Measurements from ENCODE around the gene DYNC2LI1. TPM values are rescaled to one million over a fixed set of nuclear protein-coding genes. Genes with fewer than 3 reads are reported as not detected.

The DYNC2LI1 gene
- total RNA-seq, 1 donor from 2014 or later, result 8.1 TPM

DNA sequence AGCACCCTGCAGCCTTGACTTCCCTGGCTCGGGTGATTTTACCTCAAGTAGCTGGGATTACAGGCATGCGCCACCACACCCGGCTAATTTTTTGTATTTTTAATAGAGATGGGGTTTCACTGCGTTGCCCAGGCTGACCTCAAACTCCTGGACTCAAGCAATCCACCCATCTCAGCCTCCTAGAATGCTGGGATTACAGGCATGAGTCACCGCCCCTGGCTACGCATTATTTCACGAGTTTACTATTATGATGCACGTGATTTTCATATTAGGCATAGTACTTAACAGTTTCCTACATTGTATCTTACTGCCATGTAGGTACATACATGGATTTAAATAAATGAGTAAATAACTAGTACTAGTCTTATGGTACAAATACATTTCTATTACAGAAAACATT lies 4.4 kb downstream of the DYNC2LI1 start:
- no peaks in the 10 kb centered on the region for H3K27me3 ChIP-seq (ENCODE audit: low read depth)

DNA sequence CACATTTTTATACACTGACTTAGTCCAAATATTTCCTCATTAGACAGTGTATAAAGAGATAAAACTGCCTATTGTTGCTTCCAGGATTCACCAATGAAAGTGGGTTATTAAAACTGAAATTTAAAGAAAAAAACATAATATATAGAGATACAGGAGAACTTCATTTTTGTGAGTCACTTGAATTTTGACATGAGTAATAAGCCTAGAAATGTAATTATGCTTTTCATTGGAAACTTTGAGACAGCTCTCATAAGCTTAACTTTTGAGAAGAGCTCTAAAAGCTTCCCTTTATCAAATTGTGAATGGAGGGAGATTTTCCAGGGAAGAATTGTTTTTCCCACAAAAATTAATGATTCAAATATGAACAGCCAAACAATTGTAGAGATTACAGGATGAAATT lies 14.1 kb downstream of the DYNC2LI1 start:
- no peaks in the 10 kb centered on the region for H3K4me1 ChIP-seq
- H3K36me3 ChIP-seq, result peaks cover 56% of the 10 kb centered on the region
- no peak overlapping the region for H3K27ac ChIP-seq (replicated peaks)
- TF ChIP-seq, protein P1, sequence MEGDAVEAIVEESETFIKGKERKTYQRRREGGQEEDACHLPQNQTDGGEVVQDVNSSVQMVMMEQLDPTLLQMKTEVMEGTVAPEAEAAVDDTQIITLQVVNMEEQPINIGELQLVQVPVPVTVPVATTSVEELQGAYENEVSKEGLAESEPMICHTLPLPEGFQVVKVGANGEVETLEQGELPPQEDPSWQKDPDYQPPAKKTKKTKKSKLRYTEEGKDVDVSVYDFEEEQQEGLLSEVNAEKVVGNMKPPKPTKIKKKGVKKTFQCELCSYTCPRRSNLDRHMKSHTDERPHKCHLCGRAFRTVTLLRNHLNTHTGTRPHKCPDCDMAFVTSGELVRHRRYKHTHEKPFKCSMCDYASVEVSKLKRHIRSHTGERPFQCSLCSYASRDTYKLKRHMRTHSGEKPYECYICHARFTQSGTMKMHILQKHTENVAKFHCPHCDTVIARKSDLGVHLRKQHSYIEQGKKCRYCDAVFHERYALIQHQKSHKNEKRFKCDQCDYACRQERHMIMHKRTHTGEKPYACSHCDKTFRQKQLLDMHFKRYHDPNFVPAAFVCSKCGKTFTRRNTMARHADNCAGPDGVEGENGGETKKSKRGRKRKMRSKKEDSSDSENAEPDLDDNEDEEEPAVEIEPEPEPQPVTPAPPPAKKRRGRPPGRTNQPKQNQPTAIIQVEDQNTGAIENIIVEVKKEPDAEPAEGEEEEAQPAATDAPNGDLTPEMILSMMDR (IDR thresholded peaks at IDR 0.05; ENCODE audit: borderline replicate concordance), result no peak
- no peaks in the 10 kb centered on the region for H3K9me3 ChIP-seq (replicated peaks)
- H3K27me3 ChIP-seq (ENCODE audit: low read depth), result no peaks in the 10 kb centered on the region
- intact Hi-C loops (cut with micrococcal nuclease), result no loop called here
- no peak for DNase-seq
- no peak overlapping the region for H3K4me3 ChIP-seq

More for the DNA sequence above, 4.4 kb downstream of the DYNC2LI1 start:
- TF ChIP-seq, protein P1 (IDR thresholded peaks at IDR 0.05; ENCODE audit: borderline replicate concordance), result no peak
- Histone ChIP-seq H3K4me3 (no peak overlapping the region), H3K9me3 (replicated peaks) (no peaks in the 10 kb centered on the region), H3K36me3 (peaks cover 18% of the 10 kb centered on the region), H3K4me1 (peaks cover 11% of the 10 kb centered on the region), H3K27ac (replicated peaks) (no peak overlapping the region)
- intact Hi-C loops (cut with micrococcal nuclease), result no loop called here
- DNase-seq, result no peak

DNA sequence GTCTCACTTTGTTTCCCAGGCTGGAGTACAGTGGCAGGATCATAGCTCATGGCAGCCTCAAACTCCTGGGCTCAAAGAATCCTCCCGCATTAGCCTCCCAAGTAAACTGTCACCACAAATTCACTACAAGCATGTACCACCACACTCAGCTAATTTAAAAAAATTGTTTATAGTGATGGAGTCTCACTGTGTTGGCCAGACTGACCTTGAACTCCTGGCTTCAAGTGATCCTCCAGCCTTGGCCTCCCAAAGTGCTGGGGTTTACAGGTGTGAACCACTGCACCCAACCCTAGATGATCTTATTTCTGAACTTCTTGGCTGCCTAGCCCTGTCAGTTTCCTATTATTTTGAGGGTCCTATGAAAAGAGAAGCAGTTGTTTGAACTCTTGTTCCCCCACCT lies 14.8 kb downstream of the DYNC2LI1 start:
- no peak for DNase-seq
- no peak overlapping the region for H3K27ac ChIP-seq (replicated peaks)
- H3K4me1 ChIP-seq, result no peaks in the 10 kb centered on the region
- no peaks in the 10 kb centered on the region for H3K27me3 ChIP-seq (ENCODE audit: low read depth)
- intact Hi-C loops (cut with micrococcal nuclease), result no loop called here
- H3K9me3 ChIP-seq (replicated peaks), result no peaks in the 10 kb centered on the region
- peaks cover 62% of the 10 kb centered on the region for H3K36me3 ChIP-seq
- H3K4me3 ChIP-seq, result no peak overlapping the region
- TF ChIP-seq, protein P1 (IDR thresholded peaks at IDR 0.05; ENCODE audit: borderline replicate concordance), result no peak

DNA sequence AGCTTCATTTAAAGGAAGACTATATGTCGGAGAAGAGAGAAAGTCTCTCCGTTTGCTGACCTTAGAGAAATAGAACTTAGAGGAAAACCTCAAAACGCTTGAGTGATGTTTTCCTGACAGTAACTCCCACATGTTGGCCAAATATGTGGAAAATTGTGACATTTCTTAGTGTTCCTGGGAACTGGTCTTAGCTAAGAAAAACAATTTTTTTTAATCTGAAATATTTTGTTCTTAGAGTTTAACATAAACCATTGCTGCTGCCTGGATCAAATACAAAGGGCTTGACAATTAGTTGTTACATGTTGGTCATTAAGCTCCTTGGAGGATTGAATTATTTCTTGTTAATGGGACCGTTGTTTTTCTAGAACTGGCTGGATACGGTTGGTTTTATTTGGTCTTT lies 16.3 kb downstream of the DYNC2LI1 start:
- H3K4me1 ChIP-seq, result no peaks in the 10 kb centered on the region
- H3K4me3 ChIP-seq, result no peak overlapping the region
- intact Hi-C loops (cut with micrococcal nuclease), result no loop called here
- H3K9me3 ChIP-seq (replicated peaks), result no peaks in the 10 kb centered on the region
- TF ChIP-seq, protein P1 (IDR thresholded peaks at IDR 0.05; ENCODE audit: borderline replicate concordance), result no peak
- no peaks in the 10 kb centered on the region for H3K27me3 ChIP-seq (ENCODE audit: low read depth)
- no peak overlapping the region for H3K27ac ChIP-seq (replicated peaks)
- peaks cover 58% of the 10 kb centered on the region for H3K36me3 ChIP-seq
- no peak for DNase-seq

DNA sequence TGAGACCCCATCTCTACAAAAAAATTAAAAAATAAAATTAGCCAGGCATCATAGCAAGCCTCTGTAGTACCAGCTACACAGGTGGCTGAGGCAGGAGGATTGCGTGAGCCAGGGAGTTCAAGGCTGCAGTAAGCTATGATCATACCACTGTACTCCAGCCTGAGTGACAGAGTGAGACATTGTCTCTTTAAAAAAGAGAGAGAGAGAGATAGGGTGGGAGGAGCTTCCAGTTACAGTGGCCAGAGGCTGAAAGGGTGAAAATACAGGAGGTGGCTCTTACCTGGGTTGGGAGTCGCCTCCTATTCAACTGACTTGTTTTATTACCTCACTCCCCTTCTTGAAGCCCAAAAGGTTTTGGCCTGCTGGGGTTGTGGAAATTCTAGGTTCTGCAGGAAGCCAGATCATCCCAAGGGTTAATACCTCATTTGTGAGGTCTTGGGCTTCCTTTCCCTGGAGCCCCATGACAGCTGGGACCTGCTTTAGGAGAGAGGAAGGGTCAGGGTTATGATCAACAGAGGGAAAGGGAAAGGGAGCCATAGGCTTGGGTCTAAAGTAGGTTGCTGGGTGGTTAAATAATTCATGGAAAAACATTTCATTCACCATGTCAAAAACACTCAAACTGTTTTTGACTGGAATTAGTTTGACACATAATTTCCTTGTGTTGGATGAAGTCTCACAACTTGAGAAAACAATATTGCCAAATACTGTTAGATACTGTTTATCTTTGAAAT lies 17.4 kb downstream of the DYNC2LI1 start:
- H3K36me3 ChIP-seq, result peaks cover 63% of the 10 kb centered on the region
- TF ChIP-seq, protein P1 (IDR thresholded peaks at IDR 0.05; ENCODE audit: borderline replicate concordance), result no peak

More for the DNA sequence above, 17.4 kb downstream of the DYNC2LI1 start:
- no peaks in the 10 kb centered on the region for H3K27me3 ChIP-seq (ENCODE audit: low read depth)
- no peaks in the 10 kb centered on the region for H3K4me1 ChIP-seq
- H3K27ac ChIP-seq (replicated peaks), result no peak overlapping the region
- DNase-seq, result no peak
- intact Hi-C loops (cut with micrococcal nuclease), result no loop called here
- H3K9me3 ChIP-seq (replicated peaks), result no peaks in the 10 kb centered on the region
- no peak overlapping the region for H3K4me3 ChIP-seq

All from left ventricle myocardium inferior (tissue), 1 donor.